Measurements from ENCODE around the gene GSTP1. TPM values are rescaled to one million over a fixed set of nuclear protein-coding genes. Genes with fewer than 3 reads are reported as not detected.

GSTP1 gene
- total RNA-seq, 1 donor from 2014 or later = 436 TPM

- Mint-ChIP-seq H3K36me3 (no peaks in the 10 kb centered on the region), H3K9me3 (peaks cover 3% of the 10 kb centered on the region), H3K27me3 (ENCODE audit: insufficient read depth, low read depth) (peaks cover 9% of the 10 kb centered on the region), H3K4me1 (peaks cover 4% of the 10 kb centered on the region), H3K27ac (no peak overlapping the region), H3K4me3 (no peak overlapping the region)
- no peak overlapping the region for H3K27ac ChIP-seq
- peaks cover 4% of the 10 kb centered on the region for H3F3A ChIP-seq (ENCODE audit: low read depth)
- no peak overlapping the region for H2AFZ ChIP-seq (replicated peaks)
- no peak overlapping the region for H3K4me3 ChIP-seq
- H4K20me1 ChIP-seq (ENCODE audit: low read depth) = no peaks in the 10 kb centered on the region
- no peaks in the 10 kb centered on the region for H3K27me3 ChIP-seq
- H3K9ac ChIP-seq = no peak overlapping the region
- H3K4me1 ChIP-seq = peaks cover 6% of the 10 kb centered on the region
- TF ChIP-seq EZH2phosphoT487 (IDR thresholded peaks at IDR 0.05) (no peak), EZH2 (IDR thresholded peaks at IDR 0.05) (no peak), CTCF (IDR thresholded peaks at IDR 0.05) (no peak)
- no peaks in the 10 kb centered on the region for H3K9me3 ChIP-seq (ENCODE audit: low read depth)
- DNase-seq (ENCODE audit: low spot score) = no peak
- no peaks in the 10 kb centered on the region for H3K79me2 ChIP-seq (ENCODE audit: low read depth)
- no peaks in the 10 kb centered on the region for H3K36me3 ChIP-seq
- H3K4me2 ChIP-seq = no peak overlapping the region
Measured at GRCh38 chr11:67542169-67542568, 41.4 kb upstream of the GSTP1 start.

- H3K27me3 Mint-ChIP-seq (ENCODE audit: insufficient read depth, low read depth) = peaks cover 8% of the 10 kb centered on the region
- no peaks in the 10 kb centered on the region for H3K36me3 Mint-ChIP-seq
- Histone ChIP-seq H3K9ac (no peak overlapping the region), H2AFZ (replicated peaks) (peak overlapping the region; percentile 99), H3K9me3 (ENCODE audit: low read depth) (no peaks in the 10 kb centered on the region), H4K20me1 (ENCODE audit: low read depth) (no peaks in the 10 kb centered on the region), H3K4me1 (peaks cover 6% of the 10 kb centered on the region), H3K27ac (no peak overlapping the region), H3K4me2 (peak overlapping the region; percentile 54), H3K36me3 (no peaks in the 10 kb centered on the region), H3F3A (ENCODE audit: low read depth) (peaks cover 4% of the 10 kb centered on the region), H3K4me3 (no peak overlapping the region), H3K27me3 (no peaks in the 10 kb centered on the region), H3K79me2 (ENCODE audit: low read depth) (no peaks in the 10 kb centered on the region)
- H3K27ac Mint-ChIP-seq = no peak overlapping the region
- H3K4me3 Mint-ChIP-seq = no peak overlapping the region
- TF ChIP-seq EZH2 (IDR thresholded peaks at IDR 0.05) = no peak
- TF ChIP-seq EZH2phosphoT487 (IDR thresholded peaks at IDR 0.05) = no peak
- TF ChIP-seq CTCF (IDR thresholded peaks at IDR 0.05) = no peak
- H3K9me3 Mint-ChIP-seq = peaks cover 3% of the 10 kb centered on the region
- peaks cover 4% of the 10 kb centered on the region for H3K4me1 Mint-ChIP-seq
- DNase-seq (ENCODE audit: low spot score) = peak; percentile 35
Measured at GRCh38 chr11:67542971-67543370, 40.6 kb upstream of the GSTP1 start.

GRCh38 chr11:67543585-67543984, 40.0 kb upstream of the GSTP1 start:
- no peak overlapping the region for H3K27ac Mint-ChIP-seq
- peaks cover 6% of the 10 kb centered on the region for H3K4me1 ChIP-seq

More at GRCh38 chr11:67543585-67543984, 40.0 kb upstream of the GSTP1 start:
- Mint-ChIP-seq H3K4me3 (no peak overlapping the region), H3K4me1 (peaks cover 4% of the 10 kb centered on the region), H3K27me3 (ENCODE audit: insufficient read depth, low read depth) (peaks cover 8% of the 10 kb centered on the region), H3K36me3 (no peaks in the 10 kb centered on the region), H3K9me3 (peaks cover 3% of the 10 kb centered on the region)
- no peaks in the 10 kb centered on the region for H3K79me2 ChIP-seq (ENCODE audit: low read depth)
- H4K20me1 ChIP-seq (ENCODE audit: low read depth) = no peaks in the 10 kb centered on the region
- peaks cover 4% of the 10 kb centered on the region for H3F3A ChIP-seq (ENCODE audit: low read depth)
- H3K9me3 ChIP-seq (ENCODE audit: low read depth) = no peaks in the 10 kb centered on the region
- no peak overlapping the region for H3K4me3 ChIP-seq
- TF ChIP-seq EZH2phosphoT487 (IDR thresholded peaks at IDR 0.05) (no peak), CTCF (IDR thresholded peaks at IDR 0.05) (no peak), EZH2 (IDR thresholded peaks at IDR 0.05) (no peak)
- peak overlapping the region; percentile 99 for H2AFZ ChIP-seq (replicated peaks)
- H3K4me2 ChIP-seq = no peak overlapping the region
- no peak overlapping the region for H3K27ac ChIP-seq
- H3K9ac ChIP-seq = no peak overlapping the region
- H3K27me3 ChIP-seq = no peaks in the 10 kb centered on the region
- no peak for DNase-seq (ENCODE audit: low spot score)
- H3K36me3 ChIP-seq = no peaks in the 10 kb centered on the region

All from neural progenitor cell (in vitro differentiated cells).